ENCODE data around the gene HMGN3.

Gene HMGN3

DNA sequence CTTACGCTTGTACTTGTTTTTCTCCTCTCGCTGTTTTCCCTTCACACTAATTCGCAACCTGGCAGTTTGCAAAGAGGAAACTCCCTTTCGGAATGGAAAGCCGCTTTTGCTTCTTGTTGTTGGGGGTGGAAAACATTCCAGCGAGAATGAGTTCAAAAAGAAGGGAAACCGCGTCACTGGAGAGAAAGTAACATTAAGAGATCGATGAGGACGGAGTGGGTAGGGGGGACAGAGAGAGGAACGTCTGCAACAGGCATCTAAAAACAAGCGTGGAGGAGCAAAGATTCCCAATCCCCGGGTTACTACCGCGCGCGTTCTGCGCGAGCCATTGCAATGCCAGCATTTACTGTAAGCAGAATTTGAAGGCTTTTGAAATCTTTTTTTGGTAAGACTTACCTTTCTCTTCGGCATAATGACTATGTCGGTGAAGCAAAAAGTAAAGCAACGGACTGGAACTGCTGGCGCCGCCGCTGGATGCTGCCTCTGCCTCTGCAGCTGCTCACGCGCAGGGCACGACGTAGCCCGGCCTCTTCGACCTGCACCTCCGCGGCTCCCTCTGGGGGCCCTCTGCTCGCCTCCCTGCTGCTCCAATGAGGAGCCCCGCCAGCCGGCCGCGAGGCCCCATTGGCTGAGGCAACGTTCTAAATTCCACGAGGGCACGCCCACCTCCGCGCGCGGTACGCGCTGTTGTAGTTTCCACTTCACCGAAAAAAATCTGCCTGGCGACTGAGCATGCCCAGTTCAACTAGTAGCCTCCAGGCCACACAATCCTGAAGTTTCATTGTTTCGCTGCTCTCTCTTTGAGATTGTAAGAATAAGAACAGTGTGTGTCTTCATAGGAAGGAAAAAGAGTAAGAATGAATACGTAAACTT is at the start of gene HMGN3:
TSS of gene HMGN3 (minus strand) at position 533 of the 873 bp plus-strand sequence.
- DNase-seq (ENCODE audit: low read depth) = peak; percentile 52
- H3K4me3 ChIP-seq (ENCODE audit: control insufficient read depth, low read depth, low read length) = peak within 1 kb of the TSS; percentile 76
- TF ChIP-seq, protein P1, sequence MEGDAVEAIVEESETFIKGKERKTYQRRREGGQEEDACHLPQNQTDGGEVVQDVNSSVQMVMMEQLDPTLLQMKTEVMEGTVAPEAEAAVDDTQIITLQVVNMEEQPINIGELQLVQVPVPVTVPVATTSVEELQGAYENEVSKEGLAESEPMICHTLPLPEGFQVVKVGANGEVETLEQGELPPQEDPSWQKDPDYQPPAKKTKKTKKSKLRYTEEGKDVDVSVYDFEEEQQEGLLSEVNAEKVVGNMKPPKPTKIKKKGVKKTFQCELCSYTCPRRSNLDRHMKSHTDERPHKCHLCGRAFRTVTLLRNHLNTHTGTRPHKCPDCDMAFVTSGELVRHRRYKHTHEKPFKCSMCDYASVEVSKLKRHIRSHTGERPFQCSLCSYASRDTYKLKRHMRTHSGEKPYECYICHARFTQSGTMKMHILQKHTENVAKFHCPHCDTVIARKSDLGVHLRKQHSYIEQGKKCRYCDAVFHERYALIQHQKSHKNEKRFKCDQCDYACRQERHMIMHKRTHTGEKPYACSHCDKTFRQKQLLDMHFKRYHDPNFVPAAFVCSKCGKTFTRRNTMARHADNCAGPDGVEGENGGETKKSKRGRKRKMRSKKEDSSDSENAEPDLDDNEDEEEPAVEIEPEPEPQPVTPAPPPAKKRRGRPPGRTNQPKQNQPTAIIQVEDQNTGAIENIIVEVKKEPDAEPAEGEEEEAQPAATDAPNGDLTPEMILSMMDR (IDR thresholded peaks at IDR 0.05; ENCODE audit: control insufficient read depth, insufficient read depth, low read depth, low read length, missing control alignments) = no peak

DNA sequence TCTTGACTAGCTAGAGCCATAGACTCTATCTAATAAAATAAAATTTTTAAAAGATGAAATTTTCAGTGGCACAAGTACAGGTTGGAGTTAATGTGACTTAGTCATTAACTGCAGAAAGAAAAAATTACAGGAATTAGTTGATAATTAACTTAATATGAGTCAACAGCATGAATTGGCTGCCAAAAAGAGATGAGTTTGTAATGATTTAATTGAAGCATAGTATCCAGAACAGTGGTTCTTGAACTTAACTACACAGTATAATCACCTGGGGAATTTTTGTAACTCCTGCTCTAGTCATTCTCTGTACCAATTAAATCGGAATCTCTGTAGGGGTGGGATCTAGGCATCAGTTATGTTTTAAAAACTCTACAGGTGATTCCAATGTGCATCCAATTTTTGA is 46.3 kb upstream of the HMGN3 start:
- H3K4me3 ChIP-seq (ENCODE audit: control insufficient read depth, low read depth, low read length) = no peak overlapping the region
- DNase-seq (ENCODE audit: low read depth) = no peak
- TF ChIP-seq, protein P1 (IDR thresholded peaks at IDR 0.05; ENCODE audit: control insufficient read depth, insufficient read depth, low read depth, low read length, missing control alignments) = no peak

DNA sequence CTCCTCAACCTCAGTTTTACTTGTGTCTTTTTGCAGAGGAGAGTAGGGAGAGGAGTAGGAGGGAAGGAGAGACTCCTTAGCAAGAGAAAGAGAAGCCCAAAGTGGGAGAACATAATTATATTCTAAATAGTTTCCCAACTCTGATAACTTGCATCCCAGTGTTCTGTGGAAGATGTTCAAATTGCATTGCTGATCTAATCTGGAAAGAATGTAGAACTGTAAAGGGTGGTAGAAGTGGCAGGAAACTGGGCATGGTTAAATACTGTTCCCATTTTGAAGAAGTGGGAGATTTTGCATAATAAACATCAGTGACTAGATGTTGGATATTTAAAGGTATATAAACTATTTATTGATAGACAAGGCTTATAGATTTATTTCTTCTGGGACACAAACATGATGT is 42.6 kb upstream of the HMGN3 start:
- H3K4me3 ChIP-seq (ENCODE audit: control insufficient read depth, low read depth, low read length) = no peak overlapping the region
- no peak for DNase-seq (ENCODE audit: low read depth)
- TF ChIP-seq, protein P1 (IDR thresholded peaks at IDR 0.05; ENCODE audit: control insufficient read depth, insufficient read depth, low read depth, low read length, missing control alignments) = no peak

DNA sequence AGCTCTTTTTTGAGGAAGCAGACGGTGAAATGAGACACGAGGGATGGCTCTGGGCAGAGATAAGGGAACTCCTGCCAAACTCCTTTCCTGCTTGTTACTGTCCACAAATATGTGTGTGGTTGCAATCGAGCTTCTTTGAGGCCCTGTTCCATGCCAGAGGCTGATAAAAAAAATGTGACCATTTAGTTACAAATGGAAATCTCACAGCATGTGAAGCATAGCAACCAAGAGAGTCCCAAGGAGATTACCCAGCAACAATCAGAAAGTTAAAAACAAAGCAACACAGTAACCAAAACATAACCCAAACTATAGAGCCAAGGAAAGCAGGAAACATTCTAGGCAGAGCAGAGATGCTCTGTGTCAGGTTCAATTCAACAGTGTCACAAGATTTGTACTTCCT is 35.4 kb upstream of the HMGN3 start:
- H3K4me3 ChIP-seq (ENCODE audit: control insufficient read depth, low read depth, low read length) = no peak overlapping the region
- peak; percentile 27 for DNase-seq (ENCODE audit: low read depth)
- TF ChIP-seq, protein P1 (IDR thresholded peaks at IDR 0.05; ENCODE audit: control insufficient read depth, insufficient read depth, low read depth, low read length, missing control alignments) = no peak

DNA sequence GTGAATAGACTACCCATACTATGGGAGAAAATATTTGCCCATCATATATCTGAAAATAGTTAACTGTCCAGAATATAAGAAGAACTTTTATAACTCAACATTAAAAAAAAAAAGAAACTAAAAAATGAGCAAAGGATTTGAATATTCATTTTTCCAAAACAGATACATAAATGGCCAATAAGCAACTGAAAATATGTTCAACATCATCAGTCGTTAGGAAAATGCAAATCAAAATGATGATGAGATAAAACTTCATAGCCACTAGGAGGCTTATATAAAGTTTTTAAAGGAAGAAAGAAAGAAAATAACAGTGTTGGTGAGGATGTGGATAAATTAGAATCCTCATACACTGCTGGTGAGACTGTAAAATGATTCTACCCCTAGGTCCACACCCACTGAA is 32.6 kb upstream of the HMGN3 start:
- no peak for DNase-seq (ENCODE audit: low read depth)
- no peak overlapping the region for H3K4me3 ChIP-seq (ENCODE audit: control insufficient read depth, low read depth, low read length)
- TF ChIP-seq, protein P1 (IDR thresholded peaks at IDR 0.05; ENCODE audit: control insufficient read depth, insufficient read depth, low read depth, low read length, missing control alignments) = no peak

DNA sequence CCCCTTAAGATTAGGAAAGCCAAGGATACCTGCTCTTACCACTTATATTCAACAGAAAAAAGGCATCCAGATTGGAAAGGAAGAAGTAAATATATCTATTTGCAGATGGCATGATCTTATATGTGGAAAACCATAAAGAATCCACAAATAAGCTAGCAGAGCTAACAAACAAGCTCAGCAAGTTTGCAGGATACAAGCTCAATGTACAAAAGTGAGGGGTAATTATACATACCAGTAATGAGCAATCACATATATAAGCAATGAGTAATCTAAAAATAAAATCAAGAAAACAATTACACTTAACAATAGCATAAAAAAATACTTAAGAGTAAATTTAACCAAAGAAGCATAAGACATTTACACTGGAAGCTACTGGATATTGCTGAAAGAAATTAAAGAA is 31.6 kb upstream of the HMGN3 start:
- TF ChIP-seq, protein P1 (IDR thresholded peaks at IDR 0.05; ENCODE audit: control insufficient read depth, insufficient read depth, low read depth, low read length, missing control alignments) = no peak
- H3K4me3 ChIP-seq (ENCODE audit: control insufficient read depth, low read depth, low read length) = no peak overlapping the region
- no peak for DNase-seq (ENCODE audit: low read depth)

Measured in AG09309 (cell line).